ENCODE measurements around the gene SULF2. TPM values are rescaled to one million over a fixed set of nuclear protein-coding genes. Genes with fewer than 3 reads are reported as not detected.

SULF2 gene
- total RNA-seq, 4 donors from 2014 or later = 16.5 to 49.4 (median 31.1) TPM

DNA sequence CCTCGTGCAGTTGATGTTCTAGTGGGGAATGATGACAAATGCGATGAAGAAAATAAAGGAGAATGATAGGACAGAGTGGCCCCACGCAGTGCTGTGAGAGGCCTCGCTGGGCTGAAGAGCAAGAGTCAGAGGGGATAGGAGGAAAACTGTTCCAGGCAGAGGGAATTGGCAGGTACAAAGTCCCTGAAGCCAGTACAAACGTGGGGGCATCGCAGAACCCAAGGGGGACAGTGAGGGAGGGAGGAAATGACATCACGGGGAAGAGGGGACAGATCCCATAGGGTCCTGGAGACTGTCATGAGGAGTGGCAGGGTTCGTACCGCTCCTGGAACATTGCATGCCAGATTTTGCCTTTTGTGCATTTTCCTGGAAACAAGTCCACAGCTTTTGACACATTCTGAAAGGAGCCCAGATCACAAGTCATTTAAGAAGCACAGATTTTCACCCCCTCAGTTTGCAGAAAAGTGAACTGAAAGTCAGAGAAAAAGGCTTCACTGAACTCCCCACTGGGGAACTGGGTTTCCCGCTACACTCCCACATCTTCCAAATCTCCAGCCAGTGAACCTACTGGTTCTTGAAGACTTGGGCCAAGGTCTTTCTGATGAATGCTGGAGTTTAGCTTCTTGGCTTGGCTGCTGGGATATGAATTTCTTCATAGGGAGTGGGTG is 77.0 kb downstream of the SULF2 start:
- TF ChIP-seq, protein P1, sequence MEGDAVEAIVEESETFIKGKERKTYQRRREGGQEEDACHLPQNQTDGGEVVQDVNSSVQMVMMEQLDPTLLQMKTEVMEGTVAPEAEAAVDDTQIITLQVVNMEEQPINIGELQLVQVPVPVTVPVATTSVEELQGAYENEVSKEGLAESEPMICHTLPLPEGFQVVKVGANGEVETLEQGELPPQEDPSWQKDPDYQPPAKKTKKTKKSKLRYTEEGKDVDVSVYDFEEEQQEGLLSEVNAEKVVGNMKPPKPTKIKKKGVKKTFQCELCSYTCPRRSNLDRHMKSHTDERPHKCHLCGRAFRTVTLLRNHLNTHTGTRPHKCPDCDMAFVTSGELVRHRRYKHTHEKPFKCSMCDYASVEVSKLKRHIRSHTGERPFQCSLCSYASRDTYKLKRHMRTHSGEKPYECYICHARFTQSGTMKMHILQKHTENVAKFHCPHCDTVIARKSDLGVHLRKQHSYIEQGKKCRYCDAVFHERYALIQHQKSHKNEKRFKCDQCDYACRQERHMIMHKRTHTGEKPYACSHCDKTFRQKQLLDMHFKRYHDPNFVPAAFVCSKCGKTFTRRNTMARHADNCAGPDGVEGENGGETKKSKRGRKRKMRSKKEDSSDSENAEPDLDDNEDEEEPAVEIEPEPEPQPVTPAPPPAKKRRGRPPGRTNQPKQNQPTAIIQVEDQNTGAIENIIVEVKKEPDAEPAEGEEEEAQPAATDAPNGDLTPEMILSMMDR (IDR thresholded peaks at IDR 0.05; ENCODE audit: low read depth) = no peak

DNA sequence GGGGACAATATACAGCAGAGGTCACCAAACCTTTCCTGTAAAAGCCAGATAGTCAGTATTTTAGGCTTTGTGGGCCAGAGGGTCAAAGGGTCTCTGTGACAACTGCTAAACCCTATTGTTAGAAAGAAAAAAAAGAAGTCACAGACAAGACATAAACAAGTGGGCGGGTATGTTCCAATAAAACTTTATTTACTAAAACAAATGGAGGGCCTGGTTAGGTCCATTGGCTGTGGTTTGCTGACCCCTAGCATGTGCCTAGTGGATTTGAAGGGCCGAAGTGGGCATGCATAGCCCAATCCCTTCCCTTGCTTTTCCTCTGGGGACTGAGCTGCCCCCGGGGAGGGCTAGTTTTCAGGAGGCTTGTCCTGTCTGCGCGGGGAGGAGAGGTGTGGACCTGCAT is 78.9 kb downstream of the SULF2 start:
- TF ChIP-seq, protein P1 (IDR thresholded peaks at IDR 0.05; ENCODE audit: low read depth) = no peak

DNA sequence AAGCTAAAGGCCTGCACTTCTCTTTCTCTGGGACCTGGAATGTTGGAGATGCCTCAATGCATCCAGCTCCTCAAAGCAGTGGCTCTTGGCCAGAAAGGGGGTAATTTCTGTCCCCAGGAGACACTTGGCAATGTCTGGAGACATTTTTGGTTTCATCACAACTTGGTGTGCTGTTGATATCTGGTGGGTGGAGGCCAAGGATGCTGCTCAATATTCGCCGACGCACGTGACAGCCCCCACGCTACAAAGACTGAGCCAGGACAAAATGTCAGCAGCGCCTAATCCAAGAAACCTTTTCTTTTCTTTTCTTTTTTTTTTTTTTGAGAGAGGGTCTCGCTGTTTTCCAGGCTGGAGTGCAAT is 79.8 kb downstream of the SULF2 start:
- TF ChIP-seq, protein P1 (IDR thresholded peaks at IDR 0.05; ENCODE audit: low read depth) = no peak

DNA sequence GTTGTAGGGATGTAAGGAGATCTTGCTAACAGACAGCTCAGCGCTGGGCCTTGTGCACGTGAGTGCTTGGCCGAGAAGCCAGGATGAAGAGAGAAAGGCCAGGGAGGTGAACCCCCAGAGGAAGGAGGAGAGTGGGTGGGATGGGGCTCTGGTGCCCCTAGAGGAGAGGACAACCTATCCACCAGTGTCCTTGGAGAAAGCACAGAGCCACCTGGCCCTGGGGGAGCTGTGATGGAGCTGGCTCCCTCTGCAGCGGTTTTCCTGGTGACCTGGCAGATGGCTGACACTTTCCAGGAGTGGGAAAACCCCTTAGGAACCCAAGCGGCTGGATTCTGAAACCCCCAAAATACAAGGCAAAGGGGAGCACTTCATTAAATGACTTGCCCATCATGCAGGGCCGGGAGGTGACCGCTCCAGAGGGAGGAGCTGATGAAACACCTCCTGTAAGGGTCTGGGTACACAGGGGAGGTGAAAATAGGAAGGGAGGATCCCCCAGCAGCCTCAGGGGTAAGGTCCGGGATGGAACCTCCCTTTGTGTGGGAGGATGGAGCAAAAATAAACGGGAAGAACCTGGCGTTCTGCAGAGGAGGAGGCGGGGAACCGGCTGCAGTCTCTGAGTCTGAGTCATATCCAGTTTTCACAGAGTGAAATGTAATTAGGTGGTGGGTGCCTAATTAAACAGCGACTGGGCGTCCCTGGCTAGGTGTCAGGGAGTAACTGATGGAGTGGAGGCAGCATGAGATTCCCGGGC is 80.4 kb downstream of the SULF2 start:
- TF ChIP-seq, protein P1 (IDR thresholded peaks at IDR 0.05; ENCODE audit: low read depth) = no peak

DNA sequence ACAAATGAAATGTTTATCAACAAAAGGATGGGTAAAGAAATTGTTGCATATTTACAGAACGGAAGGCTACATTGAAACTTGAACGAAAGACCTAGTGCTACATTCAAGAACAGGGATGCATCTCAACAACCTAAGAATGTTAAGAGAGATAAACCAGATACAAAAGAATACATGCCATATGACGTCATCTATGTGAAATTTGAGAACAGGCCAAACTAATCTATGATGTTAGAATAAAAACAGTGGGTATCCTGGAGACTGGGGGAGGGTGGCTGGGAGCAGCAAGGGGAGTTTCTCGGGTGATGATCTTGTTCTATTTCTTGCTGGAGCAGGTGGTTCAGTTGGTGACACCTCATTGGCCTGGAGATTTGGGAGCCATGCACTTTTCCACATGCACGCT is 81.5 kb downstream of the SULF2 start:
- TF ChIP-seq, protein P1 (IDR thresholded peaks at IDR 0.05; ENCODE audit: low read depth) = no peak

DNA sequence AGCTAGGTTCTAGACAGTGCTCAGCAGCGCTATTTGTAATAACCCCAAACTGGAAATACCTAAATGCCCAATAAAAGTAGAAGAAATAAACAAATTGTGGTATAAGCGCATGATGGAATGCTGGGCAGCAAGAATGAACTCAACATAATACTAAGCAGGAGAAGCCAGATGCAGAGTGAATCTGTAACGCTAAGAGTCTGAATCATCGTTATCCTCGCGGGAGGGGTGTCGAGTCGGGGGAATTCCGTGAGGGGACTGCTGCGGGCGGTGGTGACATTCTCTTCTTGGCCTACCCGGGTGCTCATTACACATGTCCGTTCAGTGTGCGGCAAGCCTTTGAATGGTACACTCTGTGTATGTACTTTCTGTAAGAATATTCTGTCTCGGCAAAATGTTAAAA is 83.7 kb downstream of the SULF2 start:
- TF ChIP-seq, protein P1 (IDR thresholded peaks at IDR 0.05; ENCODE audit: low read depth) = no peak

DNA sequence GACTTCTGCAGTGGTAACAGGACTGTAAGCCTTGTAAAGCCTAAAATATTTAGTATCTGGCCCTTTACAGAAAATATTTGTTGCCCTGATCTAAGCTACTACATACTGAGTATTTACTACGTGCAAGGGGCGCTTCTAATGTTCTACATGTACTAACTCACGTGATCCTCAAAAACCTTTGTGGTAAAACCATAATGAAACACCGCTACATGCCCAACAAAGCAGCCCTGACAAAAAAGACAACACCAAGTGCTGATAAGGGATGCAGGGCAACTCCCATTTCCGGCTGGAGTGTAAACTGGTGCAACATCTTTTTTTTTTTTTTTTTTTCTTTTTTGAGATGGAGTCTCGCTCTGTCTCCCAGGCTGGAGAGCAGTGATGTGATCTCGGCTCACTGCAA is 85.0 kb downstream of the SULF2 start:
- TF ChIP-seq, protein P1 (IDR thresholded peaks at IDR 0.05; ENCODE audit: low read depth) = no peak

All from subcutaneous adipose tissue (tissue), 4 donors.